Esophagus mucosa (tissue), 1 donor: Measurements from ENCODE around the gene RAB40B. TPM values are rescaled to one million over a fixed set of nuclear protein-coding genes. Genes with fewer than 3 reads are reported as not detected.
"Not testable (repeated sequence)": the region's sequence is repeated elsewhere in the genome, so short reads cannot be mapped to it uniquely, and the experiment has no call there.

Source experiments
- ATAC-seq: fragments of 200-7000 bp; cut with Tn5 transposase; one replicate; pipeline ENCODE4 v1.9.1; 2020
- total RNA-seq: library from RNA; stranded (reverse); gene quantifications from one replicate; pipeline ENCODE4 v1.2.4, GENCODE V29; 2023
- donor health status: DM: yes; HTN: yes; CAD: no.

Gene RAB40B
- total RNA-seq = 6.6 TPM

GRCh38 chr17:82698065-82698973 lies at the start of gene RAB40B:
Gene RAB40B, minus strand, starts transcription at chr17:82698698. Its CDS starts 102 bp downstream, at chr17:82698596.
- peak; percentile 97 for ATAC-seq

DNA sequence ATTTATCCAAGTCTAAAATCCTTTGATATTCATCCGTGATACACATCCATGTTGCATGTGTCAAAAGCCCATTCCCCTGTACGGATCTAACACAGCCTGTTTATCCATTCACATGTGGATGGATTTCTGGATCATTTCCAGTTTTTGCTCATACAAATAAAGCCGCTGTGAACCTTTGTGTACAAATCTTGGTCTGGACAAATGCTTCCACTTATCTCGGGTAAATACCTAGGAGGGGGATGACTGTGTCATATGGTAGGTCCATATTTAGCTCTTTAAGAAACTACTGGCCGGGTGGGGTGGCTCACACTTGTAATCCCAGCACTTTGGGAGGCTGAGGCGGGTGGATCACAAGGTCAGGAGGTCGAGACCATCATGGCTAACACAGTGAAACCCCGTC lies 47.0 kb upstream of the RAB40B start:
- no peak for ATAC-seq

- ATAC-seq = not testable (repeated sequence)
Measured at GRCh38 chr17:82744736-82745135, 46.2 kb upstream of the RAB40B start.

DNA sequence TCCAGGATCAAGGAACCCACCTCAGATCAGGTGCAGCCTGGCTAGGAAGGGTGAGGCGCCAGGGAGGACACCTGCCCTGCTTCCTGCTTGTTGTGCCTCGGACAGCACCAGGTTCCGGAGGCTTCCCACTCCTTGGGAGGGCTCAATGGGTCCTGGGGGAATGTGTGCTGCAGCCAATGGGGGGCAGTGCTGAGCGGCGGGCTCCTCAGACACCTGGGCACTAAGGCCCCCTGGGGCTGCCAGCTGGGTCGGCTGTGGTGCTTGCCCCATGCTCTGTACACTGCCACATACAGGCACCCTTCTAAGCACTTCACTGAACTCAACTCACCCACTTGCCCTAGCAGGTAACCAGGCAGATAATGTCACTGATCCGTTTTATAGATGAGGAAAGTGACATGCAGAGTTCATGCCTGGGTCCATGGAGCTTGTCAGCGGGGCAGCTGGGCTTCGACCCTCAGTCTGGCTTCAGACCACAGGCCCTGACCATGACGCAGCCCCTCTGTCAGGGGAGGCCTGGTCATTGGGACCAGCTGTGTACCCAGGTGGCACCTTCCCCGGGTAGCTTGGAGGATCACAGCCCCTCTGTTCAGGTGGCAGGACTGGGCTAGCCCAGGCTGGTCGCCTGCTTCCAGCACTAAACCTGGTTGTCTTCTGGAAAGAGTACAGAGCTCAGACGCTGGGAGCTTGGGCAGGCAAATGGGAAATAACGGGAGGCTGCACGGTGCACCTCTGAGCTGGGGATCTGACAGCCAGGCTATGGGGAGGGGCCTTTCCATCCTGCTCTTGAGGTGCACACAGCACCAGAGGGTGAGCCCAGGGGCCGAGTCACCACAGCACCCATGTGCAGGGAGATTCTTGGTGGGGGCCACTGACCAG lies 45.1 kb upstream of the RAB40B start:
- peak; percentile 16 for ATAC-seq

- peak; percentile 90 for ATAC-seq
Measured at GRCh38 chr17:82740906-82741759, 42.6 kb upstream of the RAB40B start.

DNA sequence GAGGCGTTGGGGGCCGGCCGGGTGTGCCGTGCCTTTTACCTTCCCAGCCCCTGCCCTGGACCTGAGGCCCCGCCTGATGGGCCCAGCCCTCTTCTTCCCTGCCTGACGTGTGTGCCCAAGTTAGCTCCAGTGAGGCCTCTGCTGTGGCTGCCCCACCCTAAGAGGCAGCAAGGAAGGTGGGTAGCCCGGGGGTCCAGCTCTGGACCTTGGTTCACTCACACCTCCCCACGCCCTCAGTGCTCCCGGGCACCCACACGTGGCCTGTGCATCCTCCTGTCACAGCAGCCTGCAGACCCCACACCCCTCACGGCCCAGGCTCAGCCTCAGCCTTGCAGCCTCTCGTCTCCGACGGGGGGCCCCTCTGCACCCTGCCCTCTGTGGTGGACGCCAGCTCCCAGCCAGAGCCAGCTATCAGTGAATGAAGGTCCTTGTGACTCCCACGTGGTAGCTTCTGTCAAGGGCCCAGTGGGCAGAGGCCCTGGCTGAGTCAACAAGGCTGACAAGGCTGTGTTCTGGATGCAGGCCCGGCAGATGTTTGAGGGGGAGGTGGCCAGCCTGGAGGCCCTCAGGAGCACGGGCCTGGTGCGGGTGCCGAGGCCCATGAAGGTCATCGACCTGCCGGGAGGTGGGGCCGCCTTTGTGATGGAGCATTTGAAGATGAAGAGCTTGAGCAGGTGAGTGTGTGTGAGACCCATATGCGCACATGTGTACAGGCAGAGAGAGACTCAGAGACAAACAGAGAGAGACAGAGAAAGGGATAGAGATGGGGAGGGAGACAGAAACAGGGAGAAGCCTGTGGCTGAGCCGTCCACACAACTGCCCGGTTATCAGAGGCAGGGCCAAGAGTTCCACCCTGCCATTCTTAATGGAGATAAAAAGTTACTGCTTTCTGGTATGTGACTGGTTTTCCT lies 39.7 kb upstream of the RAB40B start:
- ATAC-seq = no peak

- no peak for ATAC-seq
Measured at GRCh38 chr17:82736511-82737185, 38.1 kb upstream of the RAB40B start.

GRCh38 chr17:82734987-82735866 lies 36.7 kb upstream of the RAB40B start, which contains the start of gene FN3K:
Gene FN3K, plus strand, starts transcription at chr17:82735615. Its CDS starts 22 bp downstream, at chr17:82735637.
- peak; percentile 41 for ATAC-seq

- peak; percentile 9 for ATAC-seq
Measured at GRCh38 chr17:82732118-82732743, 33.7 kb upstream of the RAB40B start.

DNA sequence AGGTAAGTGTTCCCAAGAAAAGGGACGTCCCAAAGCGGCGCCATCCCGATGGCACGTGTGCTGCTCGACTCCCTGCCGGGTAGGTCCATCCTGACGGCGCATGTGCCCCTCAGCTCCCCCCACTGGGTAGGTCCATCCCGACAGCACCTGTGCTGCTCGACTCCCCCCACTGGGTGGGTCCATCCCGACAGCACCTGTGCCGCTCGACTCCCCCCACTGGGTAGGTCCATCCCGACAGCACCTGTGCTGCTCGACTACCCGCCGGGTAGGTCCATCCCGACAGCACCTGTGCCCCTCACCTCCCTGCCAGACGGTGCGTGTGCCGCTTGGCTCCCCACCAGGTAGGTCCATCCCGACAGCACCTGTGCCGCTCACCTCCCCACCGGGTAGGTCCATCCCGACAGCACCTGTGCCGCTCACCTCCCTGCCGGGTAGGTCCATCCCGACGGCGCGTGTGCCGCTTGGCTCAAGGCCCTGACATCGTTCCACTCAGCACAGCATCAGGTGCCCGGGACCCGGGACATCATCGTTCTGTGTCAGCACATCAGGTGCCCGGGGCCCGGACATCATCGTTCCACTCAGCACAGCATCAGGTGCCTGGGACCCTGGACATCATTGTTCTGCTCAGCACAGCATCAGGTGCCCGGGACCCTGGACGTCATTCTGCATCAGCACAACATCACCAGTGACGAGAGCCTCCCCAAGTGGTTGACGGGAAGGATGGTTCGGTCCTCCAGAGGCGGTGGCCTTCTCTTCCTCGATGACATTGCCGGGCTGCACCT lies 31.2 kb upstream of the RAB40B start:
- no peak for ATAC-seq

GRCh38 chr17:82726427-82726826 lies 27.9 kb upstream of the RAB40B start:
- ATAC-seq = no peak

- ATAC-seq = no peak
Measured at GRCh38 chr17:82723169-82723807, 24.8 kb upstream of the RAB40B start.

GRCh38 chr17:82722341-82723013 lies 24.0 kb upstream of the RAB40B start:
- no peak for ATAC-seq

DNA sequence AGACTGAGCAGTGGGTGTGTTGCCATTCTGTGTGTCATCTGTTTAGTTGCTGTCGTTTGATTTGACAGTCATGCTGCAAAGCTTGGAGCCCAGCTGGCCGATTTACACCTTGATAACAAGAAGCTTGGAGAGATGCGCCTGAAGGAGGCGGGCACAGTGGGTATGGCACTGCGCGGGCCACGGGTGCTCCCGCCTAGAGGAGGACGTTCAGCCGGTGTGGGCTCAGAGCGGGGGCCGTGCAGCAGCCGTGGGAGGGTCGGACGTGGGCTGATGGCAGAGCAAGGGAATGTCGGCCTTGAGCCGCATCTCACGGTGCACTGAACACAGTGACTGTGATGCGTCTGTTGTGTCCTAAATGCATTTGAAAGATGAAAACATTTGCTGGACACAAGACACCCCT lies 21.7 kb upstream of the RAB40B start:
- no peak for ATAC-seq

GRCh38 chr17:82718986-82719685 lies 20.6 kb upstream of the RAB40B start:
- no peak for ATAC-seq
